ENCODE measurements around the gene GSG1L. TPM values are rescaled to one million over a fixed set of nuclear protein-coding genes. Genes with fewer than 3 reads are reported as not detected.
"Not testable (repeated sequence)": the region's sequence is repeated elsewhere in the genome, so short reads cannot be mapped to it uniquely, and the experiment has no call there.

GSG1L gene
- total RNA-seq, 1 experiment from 2014 or later, result not detected

DNA sequence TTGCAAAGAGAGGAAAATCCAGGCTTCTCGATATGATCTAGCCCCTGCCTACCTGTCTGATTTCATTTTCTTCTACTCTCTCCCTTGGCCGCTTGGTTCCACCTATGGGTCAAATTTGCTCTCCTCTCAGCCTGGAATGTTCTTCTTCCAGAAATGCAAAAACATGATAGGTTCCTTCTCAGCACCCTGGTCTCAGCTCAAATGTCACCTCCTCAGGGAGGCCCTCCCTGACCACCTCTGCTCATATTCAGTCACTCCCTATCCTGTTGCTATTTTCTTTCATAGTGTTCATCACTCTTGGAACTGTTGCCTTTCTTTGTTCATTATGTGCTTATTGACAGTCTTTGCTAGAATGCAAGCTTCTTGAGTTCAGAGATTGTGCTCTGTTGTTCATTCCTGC, 305.0 kb downstream of the GSG1L start:
- DNase-seq (ENCODE audit: low spot score), result no peak

DNA sequence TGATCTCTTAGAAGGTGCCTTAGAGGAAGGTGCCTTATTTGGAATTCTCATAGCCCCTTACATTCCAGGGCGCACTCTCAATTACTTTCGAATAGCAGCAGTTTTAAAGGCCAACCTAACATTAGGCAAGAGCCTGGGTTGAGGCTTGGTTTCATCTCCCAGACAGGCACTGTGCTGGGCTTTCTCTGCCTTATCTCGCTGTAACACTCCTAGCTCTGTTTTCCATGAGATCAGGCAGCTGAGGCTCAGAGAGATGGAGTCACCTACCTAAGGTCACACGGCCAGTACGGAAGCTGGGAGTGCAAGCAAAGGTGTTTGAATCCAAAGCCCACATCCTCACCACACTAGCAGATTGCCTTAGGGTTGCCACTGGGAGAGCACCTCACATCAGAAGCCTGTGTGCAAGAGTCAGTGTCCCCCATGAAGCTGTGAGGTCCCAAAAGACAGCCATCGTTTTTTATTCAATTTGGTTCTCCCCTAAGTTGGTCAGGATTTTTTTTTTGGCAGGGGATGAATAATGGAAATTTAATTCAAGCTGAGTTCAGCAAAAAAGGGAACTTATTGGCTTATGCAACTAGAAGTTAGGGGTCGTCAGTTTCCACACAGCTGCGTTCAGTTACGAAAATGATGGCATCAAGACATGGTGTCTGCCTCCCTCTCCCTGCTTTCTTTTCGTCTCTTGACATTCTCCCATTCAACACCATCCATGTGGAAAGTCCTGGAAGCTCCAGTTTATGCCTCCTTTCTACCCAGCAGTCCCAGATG, 307.1 kb downstream of the GSG1L start:
- DNase-seq (ENCODE audit: low spot score), result no peak

GRCh38 chr16:27754788-27755690, 308.5 kb downstream of the GSG1L start:
- no peak for DNase-seq (ENCODE audit: low spot score)

GRCh38 chr16:27753563-27753962, 310.0 kb downstream of the GSG1L start:
- DNase-seq (ENCODE audit: low spot score), result no peak

- no peak for DNase-seq (ENCODE audit: low spot score)
Measured at GRCh38 chr16:27752241-27752640, 311.3 kb downstream of the GSG1L start.

DNA sequence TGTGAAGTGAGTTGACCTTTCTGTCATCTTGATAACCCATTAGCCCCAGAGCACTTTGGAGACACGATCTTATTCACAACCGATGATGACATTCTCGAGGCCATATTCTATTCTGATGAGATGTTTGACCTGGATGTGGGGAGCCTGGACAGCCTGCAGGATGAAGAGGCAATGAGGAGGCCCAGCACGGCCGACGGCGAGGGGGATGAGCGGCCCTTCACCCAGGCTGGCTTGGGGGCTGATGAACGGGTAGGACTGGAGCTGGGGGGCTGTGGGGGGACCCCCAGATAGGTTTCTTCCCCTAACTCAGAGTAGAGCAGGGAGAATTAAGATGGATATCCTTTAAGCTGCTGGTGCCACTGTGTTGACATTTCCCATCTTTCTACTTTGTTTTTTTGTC, 311.8 kb downstream of the GSG1L start:
- DNase-seq (ENCODE audit: low spot score), result no peak

DNA sequence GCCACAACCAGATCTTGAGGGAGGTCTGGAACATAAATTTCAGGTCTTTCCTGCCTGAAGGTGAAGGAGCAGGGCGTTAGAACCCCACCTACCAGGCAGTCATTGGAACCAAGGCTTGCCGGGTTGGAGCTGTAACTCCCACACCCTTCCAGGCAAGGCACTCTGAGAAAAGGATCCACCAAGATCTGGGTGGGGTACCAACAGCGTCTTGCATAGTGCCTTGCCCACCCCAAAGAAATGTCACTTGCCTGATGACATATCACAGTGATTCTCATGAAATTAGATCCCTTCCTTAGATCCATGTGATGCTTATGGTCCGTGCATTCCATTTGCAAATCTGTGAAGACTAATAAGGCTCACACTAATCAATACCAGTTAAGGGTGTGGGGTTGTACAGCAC, 312.3 kb downstream of the GSG1L start:
- no peak for DNase-seq (ENCODE audit: low spot score)

DNA sequence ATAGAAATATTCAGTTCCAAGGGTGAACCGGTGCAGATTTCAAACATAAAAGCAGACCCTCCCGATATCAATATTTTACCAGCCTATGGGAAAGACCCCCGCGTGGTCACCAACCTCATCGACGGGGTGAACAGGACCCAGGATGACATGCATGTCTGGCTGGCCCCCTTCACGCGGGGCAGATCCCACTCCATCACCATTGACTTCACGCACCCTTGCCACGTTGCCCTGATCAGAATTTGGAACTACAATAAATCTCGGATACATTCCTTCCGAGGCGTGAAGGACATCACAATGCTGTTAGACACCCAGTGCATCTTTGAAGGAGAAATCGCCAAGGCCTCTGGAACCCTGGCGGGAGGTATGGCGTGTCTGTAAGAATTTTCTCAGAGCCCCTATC, 313.6 kb downstream of the GSG1L start:
- no peak for DNase-seq (ENCODE audit: low spot score)

DNA sequence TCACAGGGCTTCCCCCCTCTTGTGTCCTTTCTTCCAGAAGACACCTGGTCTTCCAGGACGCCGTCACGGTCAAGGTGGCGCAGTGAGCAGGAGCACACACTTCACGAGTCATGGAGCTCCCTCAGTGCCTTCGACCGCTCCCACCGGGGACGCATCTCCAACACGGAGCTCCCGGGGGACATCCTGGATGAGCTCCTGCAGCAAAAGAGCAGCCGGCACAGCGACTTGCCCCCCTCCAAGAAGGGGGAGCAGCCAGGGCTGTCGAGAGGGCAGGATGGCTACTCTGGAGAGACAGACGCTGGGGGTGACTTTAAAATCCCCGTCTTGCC, 314.0 kb downstream of the GSG1L start:
- DNase-seq (ENCODE audit: low spot score), result no peak

- peak; percentile 94 for DNase-seq (ENCODE audit: low spot score)
Measured at GRCh38 chr16:27748868-27749546, 314.5 kb downstream of the GSG1L start.

DNA sequence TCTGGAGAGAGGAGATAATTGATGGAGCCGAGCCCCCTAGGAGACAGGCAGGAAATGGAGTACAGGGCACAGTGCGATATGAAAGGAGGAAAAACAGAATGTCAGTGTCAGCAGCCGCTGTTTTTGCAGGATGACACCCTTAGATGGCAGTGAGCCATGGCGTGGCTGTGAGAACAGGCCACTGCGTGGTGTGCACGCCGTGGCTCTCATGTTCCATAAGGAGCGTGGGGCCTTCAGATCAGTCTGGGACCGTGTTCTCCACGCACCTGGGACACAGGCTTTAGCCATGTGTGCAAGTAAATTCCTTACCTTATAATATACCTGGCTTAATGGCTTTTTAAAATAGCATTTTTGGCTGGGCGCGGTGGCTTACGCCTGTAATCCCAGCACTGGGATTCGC, 315.6 kb downstream of the GSG1L start:
- DNase-seq (ENCODE audit: low spot score), result no peak

GRCh38 chr16:27746076-27746855, 317.2 kb downstream of the GSG1L start:
- no peak for DNase-seq (ENCODE audit: low spot score)

- DNase-seq (ENCODE audit: low spot score), result peak; percentile 72
Measured at GRCh38 chr16:27745348-27745747, 318.2 kb downstream of the GSG1L start.

DNA sequence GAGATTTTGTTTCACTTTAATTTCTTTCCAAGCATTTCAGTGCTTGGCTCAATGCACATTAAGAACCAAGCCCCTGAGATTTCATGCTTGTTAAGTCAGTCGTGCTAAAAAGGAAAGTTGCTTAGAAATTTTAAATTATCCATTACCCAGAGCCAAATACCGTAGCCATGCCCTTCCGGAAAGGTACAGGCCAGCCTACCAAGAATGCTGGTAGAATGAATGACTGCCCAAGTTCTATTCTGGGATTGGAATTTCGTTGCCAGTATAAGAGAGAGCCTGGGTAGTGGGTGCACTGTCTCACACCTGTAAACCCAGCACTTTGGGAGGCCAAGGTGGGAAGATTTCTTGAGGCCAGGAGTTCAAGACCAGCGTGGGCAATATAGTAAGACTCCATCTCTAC, 319.6 kb downstream of the GSG1L start:
- DNase-seq (ENCODE audit: low spot score), result no peak

DNA sequence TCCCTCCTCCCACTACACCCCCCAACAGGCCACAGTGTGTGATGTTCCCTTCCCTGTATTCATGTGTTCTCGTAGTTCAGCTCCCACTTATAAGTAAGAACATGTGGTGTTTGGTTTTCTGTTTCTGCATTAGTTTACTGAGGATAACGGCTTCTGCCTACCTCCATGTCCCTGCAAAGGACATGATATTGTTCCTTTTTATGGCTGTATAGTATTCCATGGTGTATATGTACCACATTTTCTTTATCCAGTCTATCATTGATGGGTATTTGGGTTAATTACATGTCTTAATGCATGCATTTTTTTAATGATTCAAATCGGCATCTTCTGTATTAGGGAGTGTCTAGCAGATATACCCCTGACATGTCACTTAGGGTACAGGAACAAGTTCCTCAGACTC, 320.5 kb downstream of the GSG1L start:
- DNase-seq (ENCODE audit: low spot score), result not testable (repeated sequence)

DNA sequence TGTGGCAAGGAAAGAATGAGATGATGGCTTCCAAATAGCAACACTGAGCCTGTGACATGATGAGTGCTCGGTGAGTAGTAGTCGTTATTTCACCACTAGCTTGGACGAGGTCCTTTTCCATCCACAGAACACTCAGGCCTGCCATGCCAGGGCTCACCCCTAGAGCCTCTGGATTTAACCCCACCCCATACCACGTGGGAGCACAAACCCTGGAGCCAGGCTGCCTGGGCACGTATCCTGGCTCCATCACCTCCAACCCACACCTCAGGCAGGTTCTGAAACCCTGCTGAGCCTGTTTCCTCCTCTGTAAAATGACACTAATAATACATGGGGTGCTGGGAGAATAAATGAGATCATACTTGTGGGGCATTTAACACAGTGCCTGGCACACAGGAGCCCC, 321.2 kb downstream of the GSG1L start:
- DNase-seq (ENCODE audit: low spot score), result no peak

- peak; percentile 83 for DNase-seq (ENCODE audit: low spot score)
Measured at GRCh38 chr16:27740496-27741201, 322.9 kb downstream of the GSG1L start.

DNA sequence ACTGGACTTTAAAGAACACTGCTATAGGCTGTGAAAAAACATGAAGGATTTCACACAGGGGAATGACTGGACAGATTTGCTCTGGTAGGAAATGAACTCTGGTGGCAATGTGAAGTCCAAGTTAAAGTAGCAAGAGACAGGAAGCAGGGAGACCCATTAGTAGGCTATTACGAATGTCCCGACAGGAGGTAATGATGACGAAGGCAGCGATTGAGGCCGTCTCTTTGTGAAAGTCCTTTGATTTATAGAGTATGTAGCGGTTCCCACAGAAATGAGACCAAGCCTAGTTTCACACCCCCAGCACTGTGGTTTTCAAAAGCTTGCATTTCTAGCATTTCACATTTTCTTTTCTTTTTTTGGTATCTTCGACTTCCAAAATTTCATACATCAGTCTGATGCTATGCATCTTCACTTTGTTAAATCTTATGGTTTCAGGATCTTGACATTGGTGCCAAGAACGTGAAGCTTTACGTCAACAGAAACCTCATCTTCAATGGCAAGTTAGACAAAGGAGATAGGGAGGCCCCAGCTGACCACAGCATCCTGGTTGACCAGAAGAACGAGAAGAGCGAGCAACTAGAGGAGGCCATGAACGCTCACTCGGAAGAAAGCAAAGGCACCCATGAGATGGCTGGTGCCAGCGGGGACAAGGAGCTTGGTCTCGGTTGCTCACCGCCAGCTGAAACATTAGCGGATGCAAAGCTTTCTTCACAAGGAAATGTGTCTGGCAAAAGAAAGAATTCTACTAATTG, 323.7 kb downstream of the GSG1L start:
- DNase-seq (ENCODE audit: low spot score), result peak; percentile 84

GRCh38 chr16:27738596-27738995, 324.9 kb downstream of the GSG1L start:
- no peak for DNase-seq (ENCODE audit: low spot score)
